Mesendoderm (in vitro differentiated cells): ENCODE data around the gene HES5.

ENCODE experiments used
- DNase-seq: peaks from one replicate; pipeline ENCODE4 v3.0.0; 2013
- H2AK5ac ChIP-seq: 2 replicates; pipeline ENCODE4 v1.6.1; 2013; ENCODE audit warnings: low read length, inconsistent platforms
- H2BK120ac ChIP-seq: 2 replicates; pipeline ENCODE4 v1.6.1; 2013; ENCODE audit warnings: low read depth, mild to moderate bottlenecking, low read length, moderate library complexity, mixed read lengths
- H2BK15ac ChIP-seq: replicated peaks from 2 replicates; pipeline ENCODE4 v1.6.1; 2013; ENCODE audit warnings: low read depth, mild to moderate bottlenecking, moderate library complexity
- H2BK5ac ChIP-seq: 2 replicates; pipeline ENCODE4 v1.6.1; 2013; ENCODE audit warnings: low read length, inconsistent platforms
- H3K18ac ChIP-seq: 2 replicates; pipeline ENCODE4 v1.6.1; 2013; ENCODE audit warnings: mild to moderate bottlenecking, low read length, mixed read lengths
- H3K23ac ChIP-seq: one replicate; pipeline ENCODE4 v1.6.1; 2013; ENCODE audit warnings: low read length
- H3K27ac ChIP-seq: 2 replicates; pipeline ENCODE4 v1.5.1; 2013; ENCODE audit warnings: low read depth, mild to moderate bottlenecking, inconsistent platforms, low read length, moderate library complexity
- H3K27me3 ChIP-seq: 2 replicates; pipeline ENCODE4 v1.6.1; 2013; ENCODE audit warnings: low read length, control low read depth, mild to moderate bottlenecking, inconsistent platforms; ENCODE audit not compliant: insufficient read depth, poor library complexity
- H3K36me3 ChIP-seq: 2 replicates; pipeline ENCODE4 v1.6.1; 2013; ENCODE audit warnings: low read length, inconsistent platforms; ENCODE audit not compliant: control insufficient read depth, insufficient read depth
- H3K4ac ChIP-seq: one replicate; pipeline ENCODE4 v1.6.1; 2013; ENCODE audit warnings: low read depth, mild to moderate bottlenecking, low read length, moderate library complexity
- H3K4me1 ChIP-seq: 2 replicates; pipeline ENCODE4 v1.6.1; 2013; ENCODE audit warnings: low read depth, low read length, inconsistent platforms; ENCODE audit not compliant: control insufficient read depth
- H3K4me2 ChIP-seq: 2 replicates; pipeline ENCODE4 v1.6.1; 2013; ENCODE audit warnings: low read length
- H3K4me3 ChIP-seq: 2 replicates; pipeline ENCODE4 v1.5.1; 2013; ENCODE audit warnings: mild to moderate bottlenecking, low read length
- H3K56ac ChIP-seq: one replicate; pipeline ENCODE4 v1.6.1; 2013; ENCODE audit warnings: low read length
- H3K79me1 ChIP-seq: 2 replicates; pipeline ENCODE4 v1.6.1; 2013; ENCODE audit warnings: low read length, inconsistent platforms
- H3K79me2 ChIP-seq: 2 replicates; pipeline ENCODE4 v1.6.1; 2013; ENCODE audit warnings: mild to moderate bottlenecking, low read length; ENCODE audit not compliant: control insufficient read depth, insufficient read depth
- H3K9ac ChIP-seq: 2 replicates; pipeline ENCODE4 v1.6.1; 2013; ENCODE audit warnings: low read length, inconsistent platforms
- H4K5ac ChIP-seq: one replicate; pipeline ENCODE4 v1.6.1; 2013; ENCODE audit warnings: low read length
- H4K8ac ChIP-seq: one replicate; pipeline ENCODE4 v1.6.1; 2013; ENCODE audit warnings: low read depth, mild to moderate bottlenecking, control low read depth, low read length, moderate library complexity
- WGBS: extraction: QIAGEN DNeasy Blood & Tissue Kit; methylation state at CpG from one replicate; pipeline ENCODE4 v1.1.7; 2013; ENCODE audit warnings: low lambda C conversion rate, missing lambda C conversion rate; ENCODE audit not compliant: insufficient coverage; ENCODE audit errors: extremely low coverage; 5-methylcytosine and 5-hydroxymethylcytosine counted together

The HES5 gene

DNA sequence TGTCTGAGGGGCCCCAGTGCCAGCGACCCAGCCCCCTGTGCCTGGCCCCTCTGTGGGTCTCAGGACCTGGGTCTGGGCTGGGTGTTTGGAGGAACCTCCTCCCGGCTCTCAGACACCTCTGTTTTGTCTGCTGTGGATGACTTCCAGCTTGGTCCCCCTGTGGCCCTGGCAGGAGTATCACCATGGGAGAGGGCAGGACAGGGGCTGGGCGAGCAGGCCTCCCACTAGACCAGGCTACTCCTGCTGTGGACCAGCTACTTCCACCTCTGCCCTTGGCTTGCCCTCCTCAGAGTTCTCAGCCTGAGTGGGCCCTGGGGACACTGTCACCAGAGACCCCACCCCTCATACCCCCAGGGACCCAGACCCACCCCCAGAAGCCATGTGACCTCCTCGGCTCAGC, 32.2 kb downstream of the HES5 start:
- H2BK15ac ChIP-seq, result no peak overlapping the region
- H3K36me3 ChIP-seq, result no peaks in the 10 kb centered on the region
- no peak overlapping the region for H3K9ac ChIP-seq
- no peak overlapping the region for H3K18ac ChIP-seq
- no peak overlapping the region for H4K8ac ChIP-seq
- no peaks in the 10 kb centered on the region for H3K27me3 ChIP-seq
- no peak overlapping the region for H2BK120ac ChIP-seq
- H3K4ac ChIP-seq, result no peak overlapping the region
- no peak overlapping the region for H3K4me2 ChIP-seq
- H3K23ac ChIP-seq, result no peak overlapping the region
- H3K79me2 ChIP-seq, result no peaks in the 10 kb centered on the region
- no peak overlapping the region for H3K4me3 ChIP-seq
- no peak for DNase-seq
- no peak overlapping the region for H2BK5ac ChIP-seq
- no peak overlapping the region for H2AK5ac ChIP-seq
- H3K79me1 ChIP-seq, result no peaks in the 10 kb centered on the region
- H3K56ac ChIP-seq, result no peak overlapping the region
- H3K27ac ChIP-seq, result no peak overlapping the region
- no peaks in the 10 kb centered on the region for H3K4me1 ChIP-seq
- H4K5ac ChIP-seq, result no peak overlapping the region
- WGBS, result no CpG with 5 or more reads among the region's 4 CpGs

GRCh38 chr1:2496746-2497145, 33.3 kb downstream of the HES5 start:
- H2BK120ac ChIP-seq, result no peak overlapping the region
- WGBS, result no CpG with 5 or more reads among the region's 26 CpGs
- H3K4me2 ChIP-seq, result no peak overlapping the region
- no peak overlapping the region for H3K27ac ChIP-seq
- H3K4me3 ChIP-seq, result no peak overlapping the region
- no peaks in the 10 kb centered on the region for H3K27me3 ChIP-seq
- H3K4ac ChIP-seq, result no peak overlapping the region
- no peak for DNase-seq
- no peaks in the 10 kb centered on the region for H3K79me1 ChIP-seq
- no peak overlapping the region for H2AK5ac ChIP-seq
- H3K79me2 ChIP-seq, result no peaks in the 10 kb centered on the region
- H2BK15ac ChIP-seq, result no peak overlapping the region
- no peak overlapping the region for H3K56ac ChIP-seq
- H3K18ac ChIP-seq, result no peak overlapping the region
- H3K9ac ChIP-seq, result no peak overlapping the region
- H4K8ac ChIP-seq, result no peak overlapping the region
- no peak overlapping the region for H2BK5ac ChIP-seq
- no peaks in the 10 kb centered on the region for H3K4me1 ChIP-seq
- H4K5ac ChIP-seq, result no peak overlapping the region
- no peaks in the 10 kb centered on the region for H3K36me3 ChIP-seq
- no peak overlapping the region for H3K23ac ChIP-seq

GRCh38 chr1:2496087-2496622, 33.9 kb downstream of the HES5 start:
- no peak overlapping the region for H3K4me3 ChIP-seq
- H2BK15ac ChIP-seq, result no peak overlapping the region
- H3K27me3 ChIP-seq, result no peaks in the 10 kb centered on the region
- no peak overlapping the region for H4K8ac ChIP-seq
- H3K4ac ChIP-seq, result no peak overlapping the region
- H3K23ac ChIP-seq, result no peak overlapping the region
- H3K18ac ChIP-seq, result no peak overlapping the region
- H3K4me2 ChIP-seq, result no peak overlapping the region
- no peaks in the 10 kb centered on the region for H3K36me3 ChIP-seq
- H3K27ac ChIP-seq, result no peak overlapping the region
- no peak for DNase-seq
- no peak overlapping the region for H3K9ac ChIP-seq
- no peak overlapping the region for H3K56ac ChIP-seq
- whole genome bisulfite sequencing, result no CpG with 5 or more reads among the region's 28 CpGs
- no peak overlapping the region for H2AK5ac ChIP-seq
- H3K79me1 ChIP-seq, result no peaks in the 10 kb centered on the region
- no peaks in the 10 kb centered on the region for H3K4me1 ChIP-seq
- no peak overlapping the region for H2BK120ac ChIP-seq
- no peak overlapping the region for H4K5ac ChIP-seq
- H3K79me2 ChIP-seq, result no peaks in the 10 kb centered on the region
- H2BK5ac ChIP-seq, result no peak overlapping the region

DNA sequence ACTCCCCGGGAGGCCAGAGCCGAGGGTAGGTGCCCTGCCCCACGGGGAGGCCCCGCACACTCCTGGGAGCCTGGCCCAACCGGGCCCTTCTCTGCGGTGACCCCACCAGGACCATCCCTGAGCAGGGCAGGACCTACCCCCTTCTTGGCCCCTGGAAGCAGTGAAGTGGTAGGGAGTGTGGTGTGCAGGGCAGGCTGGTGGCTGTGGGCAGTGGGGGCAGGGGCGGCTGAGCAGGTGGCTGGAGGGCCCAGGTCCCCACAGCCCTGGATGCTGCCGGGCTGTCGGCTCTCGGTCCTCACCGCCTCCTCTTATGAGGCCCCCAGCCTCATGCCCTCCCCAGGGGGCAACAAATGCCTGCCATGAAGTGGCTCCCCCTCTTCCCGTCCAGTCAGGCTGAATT, 34.5 kb downstream of the HES5 start:
- Histone ChIP-seq H3K9ac (no peak overlapping the region), H3K27me3 (no peaks in the 10 kb centered on the region), H3K4me2 (no peak overlapping the region), H4K8ac (no peak overlapping the region), H2BK15ac (no peak overlapping the region), H2AK5ac (no peak overlapping the region), H3K4me1 (no peaks in the 10 kb centered on the region), H2BK120ac (no peak overlapping the region), H3K27ac (no peak overlapping the region), H3K36me3 (no peaks in the 10 kb centered on the region), H3K79me1 (no peaks in the 10 kb centered on the region), H3K4me3 (no peak overlapping the region), H4K5ac (no peak overlapping the region), H3K18ac (no peak overlapping the region), H3K4ac (no peak overlapping the region), H3K79me2 (no peaks in the 10 kb centered on the region), H3K23ac (no peak overlapping the region), H3K56ac (no peak overlapping the region), H2BK5ac (no peak overlapping the region)
- WGBS, result no CpG with 5 or more reads among the region's 12 CpGs
- DNase-seq, result no peak

- H3K4me2 ChIP-seq, result no peak overlapping the region
- no peak for DNase-seq
Measured at GRCh38 chr1:2495026-2495425, 35.0 kb downstream of the HES5 start.

GRCh38 chr1:2494323-2494693, 35.8 kb downstream of the HES5 start:
- DNase-seq, result no peak
- Histone ChIP-seq H3K27me3 (no peaks in the 10 kb centered on the region), H3K9ac (no peak overlapping the region), H4K5ac (no peak overlapping the region), H3K18ac (no peak overlapping the region), H3K23ac (no peak overlapping the region), H3K36me3 (no peaks in the 10 kb centered on the region), H3K79me1 (no peaks in the 10 kb centered on the region), H4K8ac (no peak overlapping the region), H2BK120ac (no peak overlapping the region), H3K4me3 (no peak overlapping the region), H2BK15ac (no peak overlapping the region), H3K4me1 (no peaks in the 10 kb centered on the region), H3K79me2 (no peaks in the 10 kb centered on the region), H3K4me2 (no peak overlapping the region), H2AK5ac (no peak overlapping the region), H3K4ac (no peak overlapping the region), H3K27ac (no peak overlapping the region), H3K56ac (no peak overlapping the region), H2BK5ac (no peak overlapping the region)
- no CpG with 5 or more reads among the region's 19 CpGs for WGBS

More at GRCh38 chr1:2495026-2495425, 35.0 kb downstream of the HES5 start:
- Histone ChIP-seq H3K4me3 (no peak overlapping the region), H3K79me2 (no peaks in the 10 kb centered on the region), H4K8ac (no peak overlapping the region), H3K23ac (no peak overlapping the region), H3K36me3 (no peaks in the 10 kb centered on the region), H2AK5ac (no peak overlapping the region), H2BK5ac (no peak overlapping the region), H3K27me3 (no peaks in the 10 kb centered on the region), H3K18ac (no peak overlapping the region), H3K9ac (no peak overlapping the region), H2BK15ac (no peak overlapping the region), H3K4ac (no peak overlapping the region), H2BK120ac (no peak overlapping the region), H4K5ac (no peak overlapping the region), H3K4me1 (no peaks in the 10 kb centered on the region), H3K79me1 (no peaks in the 10 kb centered on the region), H3K56ac (no peak overlapping the region), H3K27ac (no peak overlapping the region)
- WGBS, result no CpG with 5 or more reads among the region's 12 CpGs
